HG03060 (cell line): ENCODE data around the gene HRG.

Source experiments
- ATAC-seq: cut with Tn5 transposase; IDR thresholded peaks from one replicate; pipeline ENCODE4 v1.9.1; 2021; ENCODE audit warnings: low read depth, moderate number of reproducible peaks; ENCODE audit not compliant: unreplicated experiment

Gene HRG

DNA sequence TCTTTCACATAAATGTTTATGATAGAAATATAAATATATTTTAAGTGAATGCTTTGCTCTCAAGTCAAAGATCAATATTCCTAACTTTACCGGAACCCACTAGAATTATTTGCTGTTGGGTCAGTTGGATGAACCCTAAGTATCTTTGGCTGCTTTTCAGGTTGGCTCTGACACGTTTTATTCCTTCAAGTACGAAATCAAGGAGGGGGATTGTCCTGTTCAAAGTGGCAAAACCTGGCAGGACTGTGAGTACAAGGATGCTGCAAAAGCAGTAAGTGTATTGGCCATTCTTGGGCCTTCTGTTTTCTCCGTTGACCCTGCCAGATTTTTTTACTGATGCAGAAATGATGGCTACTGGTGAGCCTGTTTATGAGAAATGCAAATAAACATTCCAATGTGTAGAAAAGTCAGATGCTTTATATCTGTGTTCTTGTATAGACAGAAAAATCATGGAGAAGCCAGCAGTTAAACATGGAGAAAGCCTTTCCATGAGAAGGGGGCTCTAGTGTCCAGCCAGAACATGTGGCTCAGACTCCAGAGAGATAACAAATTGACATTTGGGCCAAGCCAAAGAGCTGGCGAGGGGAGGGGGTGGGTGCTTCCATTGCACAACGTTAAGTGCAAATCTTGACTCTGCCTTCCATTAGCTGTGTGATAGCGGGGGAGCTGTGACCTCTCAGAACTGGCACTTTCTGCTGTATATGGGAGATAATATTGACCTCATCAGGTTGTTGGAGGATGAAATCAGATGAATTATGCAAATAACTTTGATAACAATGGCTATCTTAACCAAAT lies 54.3 kb downstream of the HRG start:
- no peak for ATAC-seq

GRCh38 chr3:186722457-186722856 lies 56.6 kb downstream of the HRG start:
- ATAC-seq, result no peak

DNA sequence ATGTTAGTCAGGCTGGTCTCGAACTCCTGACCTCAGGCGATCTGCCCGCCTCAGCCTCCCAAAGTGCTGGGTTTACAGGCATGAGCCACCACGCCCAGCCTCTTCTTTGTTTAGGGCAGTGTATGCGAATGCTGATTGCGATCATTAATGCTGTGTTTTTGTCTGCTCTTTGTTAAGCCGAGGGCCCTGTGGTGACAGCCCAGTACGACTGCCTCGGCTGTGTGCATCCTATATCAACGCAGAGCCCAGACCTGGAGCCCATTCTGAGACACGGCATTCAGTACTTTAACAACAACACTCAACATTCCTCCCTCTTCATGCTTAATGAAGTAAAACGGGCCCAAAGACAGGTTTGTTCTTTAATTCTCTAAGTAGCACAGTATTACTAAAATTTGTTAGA lies 59.1 kb downstream of the HRG start:
- no peak for ATAC-seq
